Lung (tissue), 12 donors: ENCODE results near the gene LSM2. TPM values are rescaled to one million over a fixed set of nuclear protein-coding genes. Genes with fewer than 3 reads are reported as not detected.

Source experiments
- ATAC-seq: fragments of 200-7000 bp; cut with Tn5 transposase; one replicate; pipeline ENCODE4 v1.9.1; 2020; ENCODE audit warnings: moderate number of reproducible peaks; ENCODE audit not compliant: insufficient read depth, low FRiP score
- DNase-seq, 3 donors: peaks; one replicate each; pipeline ENCODE4 v3.0.0-alpha.2; 2013 to 2017
- H3K27ac ChIP-seq, 2 donors: one replicate each; pipeline ENCODE4 v1.5.1; 2013; ENCODE audit warnings: mild to moderate bottlenecking in 2 of 2, moderate library complexity in 2 of 2, control low read depth in 1 of 2, inconsistent platforms in 1 of 2, low read depth in 1 of 2, low read length in 1 of 2
- H3K27me3 ChIP-seq, 3 donors: one replicate each; pipeline ENCODE4 v1.5.1; 2013; ENCODE audit warnings: low read length in 2 of 3; ENCODE audit not compliant: control insufficient read depth in 3 of 3, insufficient read depth in 3 of 3
- H3K36me3 ChIP-seq, 4 donors: one replicate each; pipeline ENCODE4 v1.5.1; 2013; ENCODE audit warnings: low read length in 4 of 4, mild to moderate bottlenecking in 1 of 4, moderate library complexity in 1 of 4; ENCODE audit not compliant: control insufficient read depth in 4 of 4, insufficient read depth in 4 of 4
- H3K4me1 ChIP-seq, 5 donors: one replicate each; pipeline ENCODE4 v1.5.1; 2013; ENCODE audit warnings: low read length in 5 of 5, mild to moderate bottlenecking in 2 of 5, moderate library complexity in 1 of 5; ENCODE audit not compliant: control insufficient read depth in 5 of 5, insufficient read depth in 5 of 5
- H3K4me3 ChIP-seq: one replicate; pipeline ENCODE4 v1.5.1; 2013; ENCODE audit warnings: mild to moderate bottlenecking, control low read depth, moderate library complexity
- H3K9ac ChIP-seq, 2 donors: one replicate each; pipeline ENCODE4 v1.5.1; 2013; ENCODE audit warnings: low read length in 2 of 2, control low read depth in 1 of 2; ENCODE audit not compliant: insufficient read depth in 1 of 2
- H3K9me3 ChIP-seq, 4 donors: one replicate each; pipeline ENCODE4 v1.5.1; 2013; ENCODE audit warnings: low read length in 3 of 4, mild to moderate bottlenecking in 1 of 4, moderate library complexity in 1 of 4; ENCODE audit not compliant: control insufficient read depth in 4 of 4, insufficient read depth in 3 of 4
- CTCF ChIP-seq: IDR thresholded peaks from 2 replicates; pipeline ENCODE4 v1.5.1; 2012; ENCODE audit warnings: mild to moderate bottlenecking; ENCODE audit errors: control extremely low read depth, extremely low read depth
- WGBS, 2 donors: extraction: QIAGEN DNeasy Blood & Tissue Kit; methylation state at CpG; one replicate each; pipeline ENCODE4 v1.1.7; 2013; 5-methylcytosine and 5-hydroxymethylcytosine counted together
- polyA plus RNA-seq, 2 donors: library from polyadenylated mRNA; stranded (reverse); fragments of 200-250 nt; gene quantifications; one replicate each; pipeline ENCODE4 v1.2.1, GENCODE V29; 2013
- total RNA-seq, 2 donors: library from RNA; depleted of rRNA in 1 of 2; stranded (reverse); fragments of >200 nt in 1 of 2; gene quantifications; one replicate each; pipeline ENCODE4 v1.2.1, GENCODE V29; 2014 to 2021
- donor health status: control.
- donor health status: control.
- donor health status: Bipolar disorder and iron deficiency.
- donor health status: healthy.
- donor health status: DM: yes; HTN: yes; CAD: no.

Gene LSM2
- total and polyA plus RNA-seq, 4 donors = 22.0 to 66.7 (median 45.7) TPM

GRCh38 chr6:31762356-31762755, 44.4 kb downstream of the LSM2 start, which contains the start of gene SAPCD1:
Gene SAPCD1 (plus strand): TSS chr6:31762656. CDS start chr6:31763055, 399 bp downstream.
- Histone ChIP-seq H3K9ac (no peak within 1 kb of the TSS), H3K9me3 (no peaks in the 10 kb centered on the region), H3K4me3 (no peak within 1 kb of the TSS), H3K4me1 (peaks cover 0 to 6% (median 0%) of the 10 kb centered on the region in 5 donors), H3K27me3 (no peaks in the 10 kb centered on the region), H3K27ac (peak within 1 kb of the TSS in 1 of 2 donors; percentile 54), H3K36me3 (peaks cover 0 to 3% (median 0%) of the 10 kb centered on the region in 4 donors)
- ATAC-seq (no peak), DNase-seq (no peak)
- WGBS, 2 donors = 81 to 84% methylated on average over 4 of the region's 4 CpGs
- TF ChIP-seq CTCF = no peak

GRCh38 chr6:31761343-31761742, 45.4 kb downstream of the LSM2 start:
- DNase-seq = no peak
- 97 to 100% methylated on average over 8 of the region's 8 CpGs for WGBS, 2 donors
- no peak for TF ChIP-seq CTCF

GRCh38 chr6:31760790-31761189, 46.0 kb downstream of the LSM2 start:
- WGBS, 2 donors = 96 to 98% methylated on average over 5 of the region's 5 CpGs
- H3K9ac ChIP-seq = no peak overlapping the region
- no peak overlapping the region for H3K27ac ChIP-seq
- no peak for ATAC-seq
- H3K4me3 ChIP-seq = no peak overlapping the region
- H3K9me3 ChIP-seq = no peaks in the 10 kb centered on the region
- TF ChIP-seq CTCF = no peak
- H3K36me3 ChIP-seq = peaks cover 0 to 3% (median 0%) of the 10 kb centered on the region in 4 donors
- no peak for DNase-seq
- H3K4me1 ChIP-seq = peaks cover 0 to 2% (median 0%) of the 10 kb centered on the region in 5 donors
- no peaks in the 10 kb centered on the region for H3K27me3 ChIP-seq

More at GRCh38 chr6:31761343-31761742, 45.4 kb downstream of the LSM2 start:
- Histone ChIP-seq H3K27me3 (no peaks in the 10 kb centered on the region), H3K9me3 (no peaks in the 10 kb centered on the region), H3K36me3 (peaks cover 0 to 3% (median 0%) of the 10 kb centered on the region in 4 donors), H3K9ac (no peak overlapping the region), H3K4me3 (no peak overlapping the region), H3K4me1 (peaks cover 0 to 4% (median 0%) of the 10 kb centered on the region in 5 donors), H3K27ac (no peak overlapping the region)
- ATAC-seq = no peak

GRCh38 chr6:31758281-31758680, 48.5 kb downstream of the LSM2 start:
- TF ChIP-seq CTCF = no peak
- peaks cover 0 to 3% (median 0%) of the 10 kb centered on the region in 4 donors for H3K36me3 ChIP-seq
- H3K27ac ChIP-seq = no peak overlapping the region
- no peak for DNase-seq
- WGBS, 2 donors = 96 to 98% methylated on average over 2 of the region's 2 CpGs
- H3K4me1 ChIP-seq = peaks cover 0 to 1% (median 0%) of the 10 kb centered on the region in 5 donors
- no peaks in the 10 kb centered on the region for H3K9me3 ChIP-seq
- no peak overlapping the region for H3K9ac ChIP-seq
- no peak for ATAC-seq
- H3K4me3 ChIP-seq = no peak overlapping the region
- H3K27me3 ChIP-seq = no peaks in the 10 kb centered on the region
